ENCODE measurements around the gene TMEM255A.

TMEM255A gene

GRCh38 chrX:120297923-120298322, 13.3 kb downstream of the TMEM255A start:
- DNase-seq (ENCODE audit: low read depth), result no peak
- TF ChIP-seq, protein P1, sequence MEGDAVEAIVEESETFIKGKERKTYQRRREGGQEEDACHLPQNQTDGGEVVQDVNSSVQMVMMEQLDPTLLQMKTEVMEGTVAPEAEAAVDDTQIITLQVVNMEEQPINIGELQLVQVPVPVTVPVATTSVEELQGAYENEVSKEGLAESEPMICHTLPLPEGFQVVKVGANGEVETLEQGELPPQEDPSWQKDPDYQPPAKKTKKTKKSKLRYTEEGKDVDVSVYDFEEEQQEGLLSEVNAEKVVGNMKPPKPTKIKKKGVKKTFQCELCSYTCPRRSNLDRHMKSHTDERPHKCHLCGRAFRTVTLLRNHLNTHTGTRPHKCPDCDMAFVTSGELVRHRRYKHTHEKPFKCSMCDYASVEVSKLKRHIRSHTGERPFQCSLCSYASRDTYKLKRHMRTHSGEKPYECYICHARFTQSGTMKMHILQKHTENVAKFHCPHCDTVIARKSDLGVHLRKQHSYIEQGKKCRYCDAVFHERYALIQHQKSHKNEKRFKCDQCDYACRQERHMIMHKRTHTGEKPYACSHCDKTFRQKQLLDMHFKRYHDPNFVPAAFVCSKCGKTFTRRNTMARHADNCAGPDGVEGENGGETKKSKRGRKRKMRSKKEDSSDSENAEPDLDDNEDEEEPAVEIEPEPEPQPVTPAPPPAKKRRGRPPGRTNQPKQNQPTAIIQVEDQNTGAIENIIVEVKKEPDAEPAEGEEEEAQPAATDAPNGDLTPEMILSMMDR (conservative IDR thresholded peaks at IDR 0.05; ENCODE audit: low read depth, low read length), result no peak
- no peak overlapping the region for H3K4me3 ChIP-seq (ENCODE audit: low read depth, low read length)

GRCh38 chrX:120294651-120295050, 16.6 kb downstream of the TMEM255A start:
- DNase-seq (ENCODE audit: low read depth), result no peak
- H3K4me3 ChIP-seq (ENCODE audit: low read depth, low read length), result no peak overlapping the region
- TF ChIP-seq, protein P1 (conservative IDR thresholded peaks at IDR 0.05; ENCODE audit: low read depth, low read length), result no peak

GRCh38 chrX:120293015-120293414, 18.2 kb downstream of the TMEM255A start:
- no peak overlapping the region for H3K4me3 ChIP-seq (ENCODE audit: low read depth, low read length)
- no peak for DNase-seq (ENCODE audit: low read depth)
- TF ChIP-seq, protein P1 (conservative IDR thresholded peaks at IDR 0.05; ENCODE audit: low read depth, low read length), result no peak

GRCh38 chrX:120291211-120291610, 20.1 kb downstream of the TMEM255A start:
- DNase-seq (ENCODE audit: low read depth), result no peak
- TF ChIP-seq, protein P1 (conservative IDR thresholded peaks at IDR 0.05; ENCODE audit: low read depth, low read length), result no peak

DNA sequence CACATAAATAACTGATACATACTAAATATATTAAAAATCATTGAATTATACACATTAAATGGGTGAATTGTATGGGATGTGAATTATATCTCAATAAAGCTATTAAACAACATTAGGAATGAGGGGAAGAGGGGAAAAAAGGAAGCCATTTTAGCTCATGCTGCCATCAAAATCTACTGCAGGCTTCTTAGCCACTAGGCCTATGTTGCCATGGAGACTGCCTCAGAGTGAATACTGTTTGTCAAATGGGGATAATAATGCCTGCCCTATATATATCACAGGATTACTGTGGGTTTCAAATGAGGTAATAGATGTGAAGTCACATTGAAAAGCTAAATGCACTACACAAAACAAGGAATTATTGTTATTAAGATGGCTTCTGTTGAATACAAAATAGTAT, 21.2 kb downstream of the TMEM255A start:
- H3K4me3 ChIP-seq (ENCODE audit: low read depth, low read length), result no peak overlapping the region
- DNase-seq (ENCODE audit: low read depth), result no peak
- TF ChIP-seq, protein P1 (conservative IDR thresholded peaks at IDR 0.05; ENCODE audit: low read depth, low read length), result no peak

More at GRCh38 chrX:120291211-120291610, 20.1 kb downstream of the TMEM255A start:
- H3K4me3 ChIP-seq (ENCODE audit: low read depth, low read length), result no peak overlapping the region

- no peak overlapping the region for H3K4me3 ChIP-seq (ENCODE audit: low read depth, low read length)
- DNase-seq (ENCODE audit: low read depth), result no peak
- TF ChIP-seq, protein P1 (conservative IDR thresholded peaks at IDR 0.05; ENCODE audit: low read depth, low read length), result no peak
These were observed 23.6 kb downstream of the TMEM255A start for GRCh38 chrX:120287513-120288112.

Measured in choroid plexus epithelial cell (primary cell).